Liver (tissue), 3 donors: ENCODE data around the gene RNF4.

Experiments
- CTCF ChIP-seq: fragments of 150-350 bp; IDR thresholded peaks from 2 replicates; pipeline ENCODE4 v1.5.1; 2017; ENCODE audit warnings: improper control_type of control experiment, low read depth, low read length; ENCODE audit not compliant: missing input control
- GABPA ChIP-seq, 2 donors: IDR thresholded peaks in 1 of 2; conservative IDR thresholded peaks in 1 of 2; 2 replicates each; pipeline ENCODE4 v1.6.1; 2016; ENCODE audit warnings: antibody characterized with exemption in 2 of 2, mild to moderate bottlenecking in 1 of 2, moderate library complexity in 1 of 2
- RAD21 ChIP-seq, 2 donors: IDR thresholded peaks; 2 replicates each; pipeline ENCODE4 v1.6.1; 2016; ENCODE audit warnings: antibody characterized with exemption in 2 of 2, mild to moderate bottlenecking in 2 of 2
- RXRA ChIP-seq, 2 donors: IDR thresholded peaks; 2 replicates each; pipeline ENCODE4 v1.6.1; 2017 to 2018; ENCODE audit warnings: antibody characterized with exemption in 2 of 2, mild to moderate bottlenecking in 1 of 2
- TAF1 ChIP-seq: conservative IDR thresholded peaks from 2 replicates; pipeline ENCODE4 v1.6.1; 2016; ENCODE audit warnings: antibody characterized with exemption, mild to moderate bottlenecking
- donor health status: healthy.
- donor health status: healthy.

GRCh38 chr4:2443956-2444740 lies 24.8 kb upstream of the RNF4 start:
- TF ChIP-seq TAF1 (no peak), CTCF (no peak), RAD21 (IDR thresholded peaks at IDR 0.05) (no peak), RXRA (IDR thresholded peaks at IDR 0.05) (no peak), GABPA (IDR thresholded peaks at IDR 0.05 in 1 of 2, conservative IDR thresholded peaks at IDR 0.05 in 1 of 2) (no peak)
